ENCODE data around the gene THUMPD2. TPM values are rescaled to one million over a fixed set of nuclear protein-coding genes. Genes with fewer than 3 reads are reported as not detected.

Gene THUMPD2
- total RNA-seq, 2 donors from 2014 or later: 8.0 to 8.3 TPM

DNA sequence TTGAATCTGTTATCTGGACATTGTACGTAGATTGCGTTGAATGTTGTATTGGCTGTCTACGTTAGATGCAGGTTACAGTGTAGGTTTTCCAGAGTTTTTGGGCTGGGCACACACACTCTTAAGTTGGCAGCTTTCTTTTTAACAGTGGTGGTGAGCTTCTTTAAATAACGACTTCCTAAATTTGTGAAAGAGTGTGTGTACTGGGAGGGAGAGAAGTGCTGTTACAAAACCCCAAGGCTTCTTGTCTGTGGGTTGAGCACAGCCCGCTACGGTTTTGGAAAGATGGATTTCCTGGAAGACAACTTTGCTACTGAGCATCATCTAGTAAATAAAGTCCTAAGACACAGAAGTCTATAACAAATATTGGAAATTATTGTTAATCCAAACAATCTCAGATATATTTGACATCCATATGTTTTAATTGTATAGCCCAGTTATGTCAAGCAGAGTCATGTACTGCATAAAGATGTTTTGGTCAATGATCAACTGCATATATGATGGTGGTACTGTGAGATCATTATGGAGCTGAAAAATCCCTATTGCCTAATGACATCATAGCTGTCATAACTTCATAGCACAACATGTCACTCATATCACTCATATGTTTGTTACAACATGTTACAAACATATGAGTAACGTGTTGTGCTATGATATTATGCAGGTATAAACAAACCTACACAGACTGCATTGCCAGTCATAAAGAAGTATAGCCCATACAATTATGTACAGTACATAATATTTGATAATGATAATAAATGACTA is 7.9 kb upstream of the THUMPD2 start:
- H3K9ac ChIP-seq (ENCODE audit: low read depth in 2 of 2, low read length in 2 of 2): no peak overlapping the region
- H3K27me3 ChIP-seq: no peaks in the 10 kb centered on the region
- no peak for DNase-seq
- intact Hi-C loops (cut with DNase I): no loop called here
- no peak overlapping the region for H3K4me3 ChIP-seq
- H3K4me1 ChIP-seq: no peaks in the 10 kb centered on the region
- H3K9me3 ChIP-seq: no peaks in the 10 kb centered on the region
- H3K36me3 ChIP-seq: no peaks in the 10 kb centered on the region
- TF ChIP-seq CTCF (IDR thresholded peaks at IDR 0.05): no peak
- H3K27ac ChIP-seq: no peak overlapping the region

DNA sequence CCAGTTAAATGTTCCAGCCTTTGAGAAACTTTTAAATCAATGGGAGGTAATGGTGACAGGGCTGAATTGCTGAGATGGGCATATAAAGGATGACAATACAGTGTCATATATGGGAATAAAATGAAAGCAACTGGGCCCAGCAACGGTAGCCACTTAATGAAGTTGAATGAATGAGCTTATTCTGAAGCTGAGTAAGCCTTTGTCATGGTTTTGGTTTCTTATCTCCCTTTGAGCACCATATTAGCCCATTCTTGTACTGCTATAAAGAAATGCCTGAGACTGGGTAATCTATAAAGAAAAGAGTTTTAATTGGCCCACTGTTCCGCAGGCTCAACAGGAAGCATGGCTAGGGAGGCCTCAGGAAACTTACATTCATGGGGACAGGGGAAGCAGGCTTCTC is 3.5 kb upstream of the THUMPD2 start:
- Histone ChIP-seq H3K27ac (no peak overlapping the region), H3K9me3 (no peaks in the 10 kb centered on the region), H3K4me1 (peaks cover 6% of the 10 kb centered on the region), H3K9ac (ENCODE audit: low read depth in 2 of 2, low read length in 2 of 2) (no peak overlapping the region), H3K27me3 (no peaks in the 10 kb centered on the region), H3K36me3 (no peaks in the 10 kb centered on the region), H3K4me3 (no peak overlapping the region)
- no peak for DNase-seq
- intact Hi-C loops (cut with DNase I): no loop called here
- no peak for TF ChIP-seq CTCF (IDR thresholded peaks at IDR 0.05)

DNA sequence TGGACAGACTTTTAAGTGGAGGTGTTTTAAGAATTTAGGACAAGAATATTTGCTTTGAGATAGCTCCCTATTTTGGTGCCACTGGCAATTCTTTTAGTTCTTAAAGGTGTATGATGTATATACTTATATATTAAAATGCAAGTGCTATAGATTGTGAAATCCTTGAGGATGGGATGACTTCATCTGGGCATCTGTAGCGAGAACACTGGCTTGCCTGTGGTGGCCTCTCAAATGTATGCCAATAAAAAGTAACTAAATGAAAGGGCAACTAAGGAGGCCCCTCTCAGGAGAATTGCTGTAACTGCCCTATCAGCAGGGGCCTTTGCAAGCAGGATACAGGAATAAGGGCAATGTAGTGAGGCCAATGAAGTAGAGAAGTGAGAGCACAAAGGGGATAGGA is 2.6 kb upstream of the THUMPD2 start:
- Histone ChIP-seq H3K4me3 (no peak overlapping the region), H3K9me3 (no peaks in the 10 kb centered on the region), H3K27me3 (no peaks in the 10 kb centered on the region), H3K4me1 (peaks cover 9% of the 10 kb centered on the region), H3K27ac (no peak overlapping the region), H3K9ac (ENCODE audit: low read depth in 2 of 2, low read length in 2 of 2) (no peak overlapping the region), H3K36me3 (no peaks in the 10 kb centered on the region)
- no peak for DNase-seq
- no peak for TF ChIP-seq CTCF (IDR thresholded peaks at IDR 0.05)
- intact Hi-C loops (cut with DNase I): no loop called here

DNA sequence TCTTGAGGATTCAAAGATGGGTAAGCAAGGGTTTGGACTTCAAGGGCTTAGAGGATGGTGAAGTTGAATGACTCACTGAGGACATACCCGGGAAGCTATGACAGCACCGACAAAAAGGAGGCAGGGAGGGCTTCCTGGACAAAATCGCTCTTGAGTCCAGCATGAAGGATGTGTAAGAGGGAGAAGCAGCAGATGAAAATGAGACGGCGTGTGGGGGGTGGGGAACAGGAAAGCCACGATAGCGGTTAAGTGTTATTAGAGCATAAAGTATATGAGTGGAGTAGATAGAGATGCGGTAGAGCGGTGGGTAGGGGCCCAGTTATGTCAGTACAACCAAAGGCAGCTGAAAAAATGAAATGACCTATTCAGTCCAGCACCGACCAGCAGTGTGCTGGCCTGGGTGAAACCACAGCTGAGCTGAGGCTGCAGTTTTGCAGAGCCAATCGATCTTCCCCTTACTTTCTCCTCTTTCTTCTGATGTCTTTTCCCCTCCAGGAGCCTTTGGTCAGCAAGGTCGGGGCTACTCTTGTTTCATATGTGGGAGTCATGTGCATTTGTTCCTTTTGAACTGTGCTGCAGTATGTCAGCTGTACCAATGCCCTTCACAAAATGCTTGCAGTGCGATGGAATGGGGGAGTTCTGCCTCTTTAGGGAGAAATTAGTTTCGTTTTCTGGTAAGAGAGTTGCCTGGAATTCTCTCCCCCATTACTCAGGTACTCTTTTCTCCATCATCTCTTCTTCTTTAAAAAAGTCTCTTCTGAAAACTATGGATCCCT is 2.0 kb upstream of the THUMPD2 start:
- intact Hi-C loops (cut with DNase I): no loop called here
- H3K27me3 ChIP-seq: no peaks in the 10 kb centered on the region
- peaks cover 9% of the 10 kb centered on the region for H3K4me1 ChIP-seq
- H3K9me3 ChIP-seq: no peaks in the 10 kb centered on the region
- DNase-seq: no peak
- H3K27ac ChIP-seq: no peak overlapping the region
- H3K9ac ChIP-seq (ENCODE audit: low read depth in 2 of 2, low read length in 2 of 2): no peak overlapping the region
- no peak overlapping the region for H3K4me3 ChIP-seq
- TF ChIP-seq CTCF (IDR thresholded peaks at IDR 0.05): no peak
- no peaks in the 10 kb centered on the region for H3K36me3 ChIP-seq

DNA sequence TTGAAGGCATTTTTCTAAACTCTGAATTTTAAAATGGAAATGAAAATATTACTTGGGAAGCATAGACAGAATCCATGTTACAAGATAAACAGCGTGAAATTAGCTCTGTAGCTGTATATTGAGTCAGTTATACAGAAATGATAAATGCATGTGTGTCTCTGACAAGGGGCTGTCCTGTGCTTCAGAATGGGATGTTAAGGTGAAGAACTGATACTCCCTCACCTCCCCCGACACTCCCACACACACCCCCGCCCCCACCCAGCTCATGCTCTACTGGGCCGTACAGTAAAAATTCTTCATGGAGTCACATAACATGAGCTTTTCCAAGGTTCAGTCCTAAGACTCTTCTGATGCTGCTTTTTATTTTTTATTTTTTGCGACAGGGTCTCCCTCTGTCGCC is 869 bp upstream of the THUMPD2 start:
- Histone ChIP-seq H3K36me3 (no peaks in the 10 kb centered on the region), H3K4me3 (no peak overlapping the region), H3K4me1 (peaks cover 9% of the 10 kb centered on the region), H3K9me3 (no peaks in the 10 kb centered on the region), H3K27me3 (no peaks in the 10 kb centered on the region), H3K9ac (ENCODE audit: low read depth in 2 of 2, low read length in 2 of 2) (no peak overlapping the region), H3K27ac (no peak overlapping the region)
- intact Hi-C loops (cut with DNase I): no loop called here
- DNase-seq: no peak
- no peak for TF ChIP-seq CTCF (IDR thresholded peaks at IDR 0.05)

Data from colonic mucosa (tissue), 4 donors.